Hepatocyte (in vitro differentiated cells): Measurements from ENCODE around the gene LXN. TPM values are rescaled to one million over a fixed set of nuclear protein-coding genes. Genes with fewer than 3 reads are reported as not detected.

Source experiments
- DNase-seq: peaks from one replicate; pipeline ENCODE4 v3.0.0-alpha.2; 2016; ENCODE audit warnings: low spot score
- H2AFZ ChIP-seq: fragments of 200-600 bp; sonication (generic); 2 replicates; pipeline ENCODE4 v1.6.0; 2016; ENCODE audit warnings: antibody characterized with exemption, mild to moderate bottlenecking
- H3K27ac ChIP-seq: fragments of 200-600 bp; sonication (generic); 2 replicates; pipeline ENCODE4 v1.5.1; 2016; ENCODE audit warnings: mild to moderate bottlenecking
- H3K27me3 ChIP-seq: fragments of 200-600 bp; sonication (generic); 2 replicates; pipeline ENCODE4 v1.6.1; 2016
- H3K36me3 ChIP-seq: fragments of 200-600 bp; sonication (generic); replicated peaks from 2 replicates; pipeline ENCODE4 v1.5.1; 2016; ENCODE audit warnings: low read depth; ENCODE audit not compliant: insufficient read depth
- H3K4me1 ChIP-seq: fragments of 200-600 bp; sonication (generic); 2 replicates; pipeline ENCODE4 v1.5.1; 2016; ENCODE audit warnings: mild to moderate bottlenecking, moderate library complexity; ENCODE audit not compliant: insufficient read depth
- H3K4me2 ChIP-seq: fragments of 200-600 bp; sonication (generic); 2 replicates; pipeline ENCODE4 v1.6.0; 2016
- H3K4me3 ChIP-seq: fragments of 200-600 bp; sonication (generic); 2 replicates; pipeline ENCODE4 v1.5.1; 2016; ENCODE audit warnings: mild to moderate bottlenecking
- H3K79me2 ChIP-seq: fragments of 200-600 bp; sonication (generic); 2 replicates; pipeline ENCODE4 v1.6.0; 2017; ENCODE audit warnings: mild to moderate bottlenecking
- H3K9me2 ChIP-seq: fragments of 200-600 bp; sonication (generic); replicated peaks from 2 replicates; pipeline ENCODE4 v1.6.0; 2017; ENCODE audit warnings: mild to moderate bottlenecking; ENCODE audit not compliant: insufficient read depth
- H3K9me3 ChIP-seq: fragments of 200-600 bp; sonication (generic); 2 replicates; pipeline ENCODE4 v1.5.1; 2016; ENCODE audit warnings: low read depth, mild to moderate bottlenecking
- H4K20me1 ChIP-seq: fragments of 200-600 bp; sonication (generic); 2 replicates; pipeline ENCODE4 v1.6.0; 2016; ENCODE audit warnings: mild to moderate bottlenecking; ENCODE audit not compliant: insufficient read depth, poor library complexity, severe bottlenecking
- EZH2phosphoT487 ChIP-seq: fragments of 200-600 bp; sonication (generic); IDR thresholded peaks from one replicate; pipeline ENCODE4 v1.6.1; 2018; ENCODE audit warnings: antibody characterized with exemption, mild to moderate bottlenecking, low read depth, moderate library complexity; ENCODE audit not compliant: unreplicated experiment, severe bottlenecking
- WGBS: methylation state at CpG from one replicate; pipeline ENCODE4 v1.1.6; 2016; ENCODE audit warnings: low lambda C conversion rate; ENCODE audit errors: missing lambda C conversion rate; 5-methylcytosine and 5-hydroxymethylcytosine counted together
- polyA plus RNA-seq: library from polyadenylated mRNA; unstranded; fragments of >200 nt; fragmentation: Nextera tagmentation; extraction: Ambion mirVana; gene quantifications from 2 replicates; pipeline ENCODE4 v1.2.1, GENCODE V29; 2016
- small RNA-seq: library from RNA; depleted of rRNA; stranded (forward); fragments of <200 nt; gene quantifications from one replicate; pipeline ENCODE3, GENCODE V24; 2014
- total RNA-seq: library from RNA; depleted of rRNA; stranded (reverse); fragments of >200 nt; gene quantifications from 2 replicates; pipeline ENCODE4 v1.2.3, GENCODE V29; 2014

The LXN gene
- total and polyA plus RNA-seq, 2 experiments from 2014 or later, result 19.6 to 21.3 TPM

- 63% methylated on average over 1 of the region's 1 CpG for WGBS
- Histone ChIP-seq H3K9me3 (no peaks in the 10 kb centered on the region), H3K9me2 (no peaks in the 10 kb centered on the region), H3K4me1 (no peaks in the 10 kb centered on the region), H3K79me2 (no peaks in the 10 kb centered on the region), H3K4me3 (no peak overlapping the region), H3K27me3 (no peaks in the 10 kb centered on the region), H4K20me1 (no peaks in the 10 kb centered on the region), H3K27ac (no peak overlapping the region), H2AFZ (no peak overlapping the region), H3K36me3 (no peaks in the 10 kb centered on the region), H3K4me2 (no peak overlapping the region)
- DNase-seq, result no peak
- TF ChIP-seq EZH2phosphoT487, result no peak
Measured at GRCh38 chr3:158617982-158618875, 54.2 kb downstream of the LXN start.

Small RNAs within 50 kb of the gene (small RNA-seq; reads per million reads assigned to genes)
- gene AC025033.1 (not detected), gene AC080013.6 (not detected)

Other genes with a start within 250 kb of the LXN start
- gene MLF1, start 101.5 kb downstream of the LXN start, total RNA-seq, result 9.0 and 11.2 TPM in 2 replicates
- gene MLF1, start 101.5 kb downstream of the LXN start, polyA plus RNA-seq, result 5.8 and 10.9 TPM in 2 replicates
- gene GFM1, start 28.1 kb downstream of the LXN start, total RNA-seq, result 60.0 and 64.9 TPM in 2 replicates
- gene GFM1, start 28.1 kb downstream of the LXN start, polyA plus RNA-seq, result 26.9 and 28.0 TPM in 2 replicates
- gene RARRES1, start 59.8 kb upstream of the LXN start, total RNA-seq, result 73.1 and 90.3 TPM in 2 replicates
- 36.9 and 40.7 TPM in 2 replicates for gene RARRES1, start 59.8 kb upstream of the LXN start, polyA plus RNA-seq
- gene MFSD1, start 129.4 kb upstream of the LXN start, total RNA-seq, result 74.9 and 76.7 TPM in 2 replicates
- 57.8 and 58.6 TPM in 2 replicates for gene MFSD1, start 129.4 kb upstream of the LXN start, polyA plus RNA-seq